Adipocyte (in vitro differentiated cells): ENCODE results near the gene S1PR3.

ENCODE experiments used
- DNase-seq: peaks from one replicate; pipeline ENCODE4 v3.0.0-alpha.2; 2015; ENCODE audit warnings: low read depth
- H3K27me3 ChIP-seq: replicated peaks from 2 replicates; pipeline ENCODE4 v1.7.0; 2013; ENCODE audit warnings: mild to moderate bottlenecking, low read length, moderate library complexity; ENCODE audit not compliant: control insufficient read depth, insufficient read depth
- H3K36me3 ChIP-seq: 2 replicates; pipeline ENCODE4 v1.7.0; 2013; ENCODE audit warnings: low read length, mild to moderate bottlenecking, moderate library complexity; ENCODE audit not compliant: control insufficient read depth, insufficient read depth, severe bottlenecking
- H3K4me1 ChIP-seq: 2 replicates; pipeline ENCODE4 v1.7.0; 2013; ENCODE audit warnings: mild to moderate bottlenecking, low read length, moderate library complexity; ENCODE audit not compliant: control insufficient read depth, insufficient read depth
- H3K4me3 ChIP-seq: 2 replicates; pipeline ENCODE4 v1.7.0; 2013; ENCODE audit warnings: mild to moderate bottlenecking, low read length, moderate library complexity
- H3K9ac ChIP-seq: 2 replicates; pipeline ENCODE4 v1.7.0; 2013; ENCODE audit warnings: mild to moderate bottlenecking, low read length, moderate library complexity
- H3K9me3 ChIP-seq: 2 replicates; pipeline ENCODE4 v1.7.0; 2013; ENCODE audit warnings: mild to moderate bottlenecking, low read length, moderate library complexity; ENCODE audit not compliant: control insufficient read depth

S1PR3 gene

GRCh38 chr9:89042984-89043383 is 51.7 kb downstream of the S1PR3 start:
- Histone ChIP-seq H3K9me3 (no peaks in the 10 kb centered on the region), H3K27me3 (no peaks in the 10 kb centered on the region), H3K4me1 (peaks cover 21% of the 10 kb centered on the region), H3K36me3 (no peaks in the 10 kb centered on the region), H3K4me3 (no peak overlapping the region), H3K9ac (no peak overlapping the region)
- DNase-seq = no peak

- H3K9me3 ChIP-seq = no peaks in the 10 kb centered on the region
- H3K4me3 ChIP-seq = no peak overlapping the region
- no peak overlapping the region for H3K9ac ChIP-seq
- DNase-seq = no peak
- peaks cover 12% of the 10 kb centered on the region for H3K4me1 ChIP-seq
- H3K36me3 ChIP-seq = no peaks in the 10 kb centered on the region
- no peaks in the 10 kb centered on the region for H3K27me3 ChIP-seq
These were observed 52.8 kb downstream of the S1PR3 start for GRCh38 chr9:89044104-89044503.

- Histone ChIP-seq H3K27me3 (no peaks in the 10 kb centered on the region), H3K9me3 (no peaks in the 10 kb centered on the region), H3K36me3 (no peaks in the 10 kb centered on the region), H3K4me1 (peaks cover 12% of the 10 kb centered on the region), H3K9ac (no peak overlapping the region), H3K4me3 (no peak overlapping the region)
- DNase-seq = no peak
These were observed 53.6 kb downstream of the S1PR3 start for GRCh38 chr9:89044881-89045280.

DNA sequence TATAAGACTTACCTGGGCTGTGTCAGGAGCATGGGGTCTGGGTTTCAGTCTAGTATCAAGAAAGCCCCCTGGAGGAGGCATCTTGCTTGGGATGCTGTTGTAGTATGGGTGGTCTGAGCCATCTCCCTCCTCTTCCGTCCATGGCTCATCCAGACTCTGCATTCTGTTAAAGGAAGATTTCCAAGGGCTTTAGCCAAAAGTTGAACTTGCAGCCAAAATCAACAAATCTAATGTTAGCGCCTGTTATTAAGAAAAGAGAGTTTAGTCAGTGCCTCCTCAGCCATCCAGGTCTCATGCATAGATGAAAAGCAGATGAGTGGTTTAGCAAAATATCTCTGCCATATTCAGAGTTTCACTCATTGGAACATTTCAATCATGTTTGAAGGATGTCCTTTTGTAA is 55.6 kb downstream of the S1PR3 start:
- Histone ChIP-seq H3K9ac (no peak overlapping the region), H3K4me1 (peaks cover 12% of the 10 kb centered on the region), H3K36me3 (no peaks in the 10 kb centered on the region), H3K4me3 (peak overlapping the region; percentile 50), H3K9me3 (no peaks in the 10 kb centered on the region), H3K27me3 (no peaks in the 10 kb centered on the region)
- peak; percentile 68 for DNase-seq

DNA sequence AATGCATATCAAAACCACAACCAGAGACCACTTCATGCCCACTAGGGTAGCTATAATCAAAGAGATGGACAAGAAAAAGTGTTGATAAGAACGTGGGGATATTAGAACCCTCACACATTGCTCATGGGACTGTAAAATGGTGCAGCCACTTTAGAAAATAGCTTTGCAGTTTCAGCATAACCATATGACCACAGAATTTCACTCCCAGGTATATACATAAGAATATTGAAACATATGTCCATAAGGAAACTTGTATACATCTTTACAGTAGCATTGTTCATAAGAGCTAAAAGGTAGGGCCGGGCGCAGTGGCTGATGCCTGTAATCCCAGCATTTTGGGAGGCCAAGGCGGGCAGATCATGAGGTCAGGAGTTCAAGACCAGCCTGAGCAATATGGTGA is 56.4 kb downstream of the S1PR3 start:
- H3K36me3 ChIP-seq = no peaks in the 10 kb centered on the region
- H3K4me3 ChIP-seq = no peak overlapping the region
- peaks cover 12% of the 10 kb centered on the region for H3K4me1 ChIP-seq
- H3K9me3 ChIP-seq = no peaks in the 10 kb centered on the region
- DNase-seq = no peak
- no peaks in the 10 kb centered on the region for H3K27me3 ChIP-seq
- no peak overlapping the region for H3K9ac ChIP-seq

GRCh38 chr9:89048616-89049015 is 57.3 kb downstream of the S1PR3 start:
- Histone ChIP-seq H3K9me3 (no peaks in the 10 kb centered on the region), H3K4me3 (no peak overlapping the region), H3K36me3 (no peaks in the 10 kb centered on the region), H3K4me1 (peaks cover 12% of the 10 kb centered on the region), H3K27me3 (no peaks in the 10 kb centered on the region), H3K9ac (no peak overlapping the region)
- no peak for DNase-seq

DNA sequence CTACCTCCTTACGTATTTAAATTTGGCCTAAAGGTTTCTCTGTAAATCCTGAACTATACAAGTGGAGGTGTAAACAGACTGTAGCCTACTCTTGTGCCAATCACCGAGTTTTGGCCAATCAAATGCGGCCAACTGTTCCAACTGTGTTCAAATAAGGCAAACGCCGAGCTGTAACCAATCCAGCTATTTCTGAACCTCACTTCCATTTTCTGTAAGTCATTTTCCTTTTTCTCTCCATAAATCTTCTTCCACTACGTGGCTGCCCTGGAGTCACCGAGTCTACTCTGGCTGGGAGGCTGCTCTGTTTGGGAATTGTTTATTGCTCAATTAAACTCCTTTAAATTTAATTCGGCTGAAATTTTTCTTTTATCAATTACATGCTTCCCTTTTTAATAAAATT is 58.4 kb downstream of the S1PR3 start:
- Histone ChIP-seq H3K9ac (no peak overlapping the region), H3K9me3 (no peaks in the 10 kb centered on the region), H3K36me3 (no peaks in the 10 kb centered on the region), H3K27me3 (no peaks in the 10 kb centered on the region), H3K4me1 (peaks cover 12% of the 10 kb centered on the region), H3K4me3 (no peak overlapping the region)
- DNase-seq = no peak

DNA sequence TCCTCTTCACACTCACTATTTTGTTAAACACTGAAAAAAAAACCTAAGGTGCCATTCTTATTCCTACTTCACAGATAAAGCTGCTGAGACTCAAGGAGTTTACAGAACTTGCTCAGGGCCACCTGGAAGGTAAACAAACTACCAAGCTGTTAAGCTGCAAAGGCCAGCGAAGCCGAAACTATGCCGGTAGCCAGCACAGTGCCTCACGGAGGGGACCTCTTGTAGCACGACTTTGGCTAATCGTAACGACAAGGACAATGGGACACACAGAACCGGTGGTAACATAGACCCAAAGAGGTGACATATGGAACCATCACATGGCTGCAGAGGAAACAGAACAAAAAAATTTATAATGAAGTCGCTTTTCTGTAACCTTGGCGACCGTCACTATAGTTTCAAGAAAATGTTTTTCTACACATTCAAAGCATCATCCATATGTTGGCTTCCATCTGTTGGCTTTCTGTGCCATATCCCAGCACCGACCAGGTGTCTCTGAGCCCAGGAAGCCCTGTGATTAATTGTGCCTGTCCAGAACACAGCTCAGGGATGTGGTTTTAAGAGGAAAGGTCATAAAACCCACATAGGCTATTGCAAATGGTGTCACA is 60.3 kb downstream of the S1PR3 start:
- Histone ChIP-seq H3K4me3 (no peak overlapping the region), H3K36me3 (no peaks in the 10 kb centered on the region), H3K27me3 (no peaks in the 10 kb centered on the region), H3K9me3 (no peaks in the 10 kb centered on the region), H3K4me1 (peaks cover 8% of the 10 kb centered on the region), H3K9ac (no peak overlapping the region)
- no peak for DNase-seq

DNA sequence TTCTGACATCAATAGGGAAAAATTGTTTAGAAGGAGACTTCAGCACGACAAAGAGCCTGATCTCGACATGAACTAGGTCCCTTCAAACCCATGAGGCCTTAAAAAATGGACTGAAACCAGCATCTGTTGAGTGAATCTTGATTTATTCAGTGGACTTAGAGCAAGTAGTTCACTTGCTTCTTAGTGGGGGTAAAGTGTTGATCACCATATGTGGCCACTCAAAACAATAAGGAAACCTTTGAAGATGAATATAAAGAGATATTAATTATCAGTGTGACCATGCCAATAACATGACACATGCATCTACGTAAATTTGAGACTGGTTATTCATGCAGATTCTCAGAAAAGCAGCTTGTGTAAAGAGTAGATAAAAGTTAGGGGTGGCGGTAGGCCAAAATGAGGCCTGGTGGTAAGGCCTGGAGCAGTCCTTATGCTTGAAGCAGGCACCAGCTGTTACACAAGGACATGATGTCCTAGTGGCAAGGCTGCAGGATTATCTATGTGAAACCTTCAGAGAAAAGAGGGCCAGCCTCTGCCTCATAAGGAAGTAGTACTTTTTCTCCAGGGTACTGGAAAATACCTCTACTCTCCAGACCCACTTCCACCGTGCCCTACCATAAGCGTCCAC is 61.3 kb downstream of the S1PR3 start:
- Histone ChIP-seq H3K36me3 (no peaks in the 10 kb centered on the region), H3K9ac (no peak overlapping the region), H3K4me3 (no peak overlapping the region), H3K4me1 (no peaks in the 10 kb centered on the region), H3K27me3 (no peaks in the 10 kb centered on the region), H3K9me3 (no peaks in the 10 kb centered on the region)
- DNase-seq = no peak

GRCh38 chr9:89053301-89053700 is 62.0 kb downstream of the S1PR3 start:
- no peak for DNase-seq
- no peaks in the 10 kb centered on the region for H3K27me3 ChIP-seq
- H3K36me3 ChIP-seq = no peaks in the 10 kb centered on the region
- no peak overlapping the region for H3K4me3 ChIP-seq
- H3K9me3 ChIP-seq = no peaks in the 10 kb centered on the region
- no peak overlapping the region for H3K9ac ChIP-seq
- H3K4me1 ChIP-seq = no peaks in the 10 kb centered on the region
